HEK293 (cell line): ENCODE data around the gene STMP1.

Experiments
- TCF7L2 ChIP-seq: IDR thresholded peaks from 2 replicates; pipeline ENCODE4 v1.6.1; 2011; ENCODE audit warnings: low read depth, mild to moderate bottlenecking, inconsistent platforms, low read length, moderate library complexity, borderline replicate concordance
- ZBTB48 ChIP-seq: fragments of 450-650 bp; formaldehyde crosslinking; IDR thresholded peaks from 2 replicates; pipeline ENCODE4 v1.5.1; 2016; ENCODE audit warnings: missing biosample characterization, missing genetic modification characterization
- ZNF121 ChIP-seq: fragments of 450-650 bp; formaldehyde crosslinking; IDR thresholded peaks from 2 replicates; pipeline ENCODE4 v1.5.1; 2016; ENCODE audit warnings: missing biosample characterization, missing genetic modification characterization
- TF ChIP-seq, protein P1 (sequence below): sonication (generic); formaldehyde crosslinking; IDR thresholded peaks from 2 replicates; pipeline ENCODE4 v1.8.1; 2022; ENCODE audit warnings: mild to moderate bottlenecking, moderate library complexity, missing genetic modification reagents
- TF ChIP-seq, protein P2 (sequence below): fragments of 450-650 bp; IDR thresholded peaks from 2 replicates; pipeline ENCODE4 v1.5.1; 2018; ENCODE audit warnings: missing biosample characterization, mild to moderate bottlenecking, missing genetic modification characterization
- TF ChIP-seq, protein P3 (sequence below): fragments of 450-650 bp; formaldehyde crosslinking; IDR thresholded peaks from 2 replicates; pipeline ENCODE4 v1.5.1; 2016; ENCODE audit warnings: missing biosample characterization, missing genetic modification characterization

DNA sequence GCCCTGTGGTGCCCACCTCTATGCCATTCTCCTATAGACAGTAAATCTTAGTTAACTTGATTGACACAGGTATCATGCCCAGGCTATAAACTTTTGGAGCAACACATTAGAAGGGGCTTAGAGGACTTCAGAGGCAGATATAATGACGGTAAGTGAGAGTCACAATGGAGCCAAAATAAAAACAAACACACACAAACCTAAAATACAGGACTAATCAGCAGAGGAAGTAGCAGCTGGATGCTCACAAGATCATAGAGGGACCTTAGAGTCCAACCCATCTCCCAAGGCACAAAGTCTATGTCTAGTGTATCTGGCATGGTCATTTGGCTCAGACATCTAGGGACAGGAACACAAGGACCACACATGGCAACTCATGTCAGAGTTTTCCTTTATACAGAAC, 53.4 kb downstream of the STMP1 start:
- TF ChIP-seq TCF7L2 (no peak), ZBTB48 (tag by site-specific recombination) (no peak), ZNF121 (no peak)
- TF ChIP-seq, protein P1, sequence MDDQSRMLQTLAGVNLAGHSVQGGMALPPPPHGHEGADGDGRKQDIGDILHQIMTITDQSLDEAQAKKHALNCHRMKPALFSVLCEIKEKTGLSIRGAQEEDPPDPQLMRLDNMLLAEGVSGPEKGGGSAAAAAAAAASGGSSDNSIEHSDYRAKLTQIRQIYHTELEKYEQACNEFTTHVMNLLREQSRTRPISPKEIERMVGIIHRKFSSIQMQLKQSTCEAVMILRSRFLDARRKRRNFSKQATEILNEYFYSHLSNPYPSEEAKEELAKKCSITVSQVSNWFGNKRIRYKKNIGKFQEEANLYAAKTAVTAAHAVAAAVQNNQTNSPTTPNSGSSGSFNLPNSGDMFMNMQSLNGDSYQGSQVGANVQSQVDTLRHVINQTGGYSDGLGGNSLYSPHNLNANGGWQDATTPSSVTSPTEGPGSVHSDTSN: no peak
- TF ChIP-seq, protein P2, sequence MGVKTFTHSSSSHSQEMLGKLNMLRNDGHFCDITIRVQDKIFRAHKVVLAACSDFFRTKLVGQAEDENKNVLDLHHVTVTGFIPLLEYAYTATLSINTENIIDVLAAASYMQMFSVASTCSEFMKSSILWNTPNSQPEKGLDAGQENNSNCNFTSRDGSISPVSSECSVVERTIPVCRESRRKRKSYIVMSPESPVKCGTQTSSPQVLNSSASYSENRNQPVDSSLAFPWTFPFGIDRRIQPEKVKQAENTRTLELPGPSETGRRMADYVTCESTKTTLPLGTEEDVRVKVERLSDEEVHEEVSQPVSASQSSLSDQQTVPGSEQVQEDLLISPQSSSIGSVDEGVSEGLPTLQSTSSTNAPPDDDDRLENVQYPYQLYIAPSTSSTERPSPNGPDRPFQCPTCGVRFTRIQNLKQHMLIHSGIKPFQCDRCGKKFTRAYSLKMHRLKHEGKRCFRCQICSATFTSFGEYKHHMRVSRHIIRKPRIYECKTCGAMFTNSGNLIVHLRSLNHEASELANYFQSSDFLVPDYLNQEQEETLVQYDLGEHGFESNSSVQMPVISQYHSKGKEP: no peak
- TF ChIP-seq, protein P3, sequence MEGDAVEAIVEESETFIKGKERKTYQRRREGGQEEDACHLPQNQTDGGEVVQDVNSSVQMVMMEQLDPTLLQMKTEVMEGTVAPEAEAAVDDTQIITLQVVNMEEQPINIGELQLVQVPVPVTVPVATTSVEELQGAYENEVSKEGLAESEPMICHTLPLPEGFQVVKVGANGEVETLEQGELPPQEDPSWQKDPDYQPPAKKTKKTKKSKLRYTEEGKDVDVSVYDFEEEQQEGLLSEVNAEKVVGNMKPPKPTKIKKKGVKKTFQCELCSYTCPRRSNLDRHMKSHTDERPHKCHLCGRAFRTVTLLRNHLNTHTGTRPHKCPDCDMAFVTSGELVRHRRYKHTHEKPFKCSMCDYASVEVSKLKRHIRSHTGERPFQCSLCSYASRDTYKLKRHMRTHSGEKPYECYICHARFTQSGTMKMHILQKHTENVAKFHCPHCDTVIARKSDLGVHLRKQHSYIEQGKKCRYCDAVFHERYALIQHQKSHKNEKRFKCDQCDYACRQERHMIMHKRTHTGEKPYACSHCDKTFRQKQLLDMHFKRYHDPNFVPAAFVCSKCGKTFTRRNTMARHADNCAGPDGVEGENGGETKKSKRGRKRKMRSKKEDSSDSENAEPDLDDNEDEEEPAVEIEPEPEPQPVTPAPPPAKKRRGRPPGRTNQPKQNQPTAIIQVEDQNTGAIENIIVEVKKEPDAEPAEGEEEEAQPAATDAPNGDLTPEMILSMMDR (tag by site-specific recombination): no peak
